Vagina (tissue), 2 donors: Measurements from ENCODE around the gene LPP. TPM values are rescaled to one million over a fixed set of nuclear protein-coding genes. Genes with fewer than 3 reads are reported as not detected.

Experiments used
- DNase-seq, 2 donors: peaks; one replicate each; pipeline ENCODE4 v3.0.0-alpha.2; 2017; ENCODE audit errors: extremely low spot score in 2 of 2
- H3K27ac ChIP-seq: fragments of 200-600 bp; sonication (generic); one replicate; pipeline ENCODE4 v1.5.1; 2019
- H3K27me3 ChIP-seq: fragments of 200-600 bp; sonication (generic); one replicate; pipeline ENCODE4 v1.5.1; 2019
- H3K36me3 ChIP-seq, 2 donors: fragments of 200-600 bp; sonication (generic); one replicate each; pipeline ENCODE4 v1.5.1; 2017 to 2019
- H3K4me1 ChIP-seq: fragments of 200-600 bp; sonication (generic); one replicate; pipeline ENCODE4 v1.5.1; 2019
- H3K4me3 ChIP-seq, 2 donors: fragments of 200-600 bp; sonication (generic); 1 replicate in 1 of 2; 2 replicates in 1 of 2; pipeline ENCODE4 v1.5.1; 2016 to 2019
- H3K9me3 ChIP-seq: fragments of 200-600 bp; sonication (generic); one replicate; pipeline ENCODE4 v1.5.1; 2019
- CTCF ChIP-seq, 3 experiments: fragments of 450-650 bp in 2 of 3; fragments of 200-600 bp in 1 of 3; sonication (generic) in 1 of 3; IDR thresholded peaks; one replicate each; pipeline ENCODE4 v1.5.1; 2017 to 2019; ENCODE audit warnings: antibody characterized with exemption in 3 of 3, mild to moderate bottlenecking in 2 of 3, moderate library complexity in 2 of 3
- POLR2A ChIP-seq, 2 donors: fragments of 450-650 bp; IDR thresholded peaks; one replicate each; pipeline ENCODE4 v1.6.1; 2017; ENCODE audit warnings: antibody characterized with exemption in 2 of 2, mild to moderate bottlenecking in 2 of 2, moderate library complexity in 2 of 2
- POLR2AphosphoS5 ChIP-seq, 2 donors: sonication (generic); formaldehyde crosslinking; IDR thresholded peaks; one replicate each; pipeline ENCODE4 v1.9.0; 2017; ENCODE audit warnings: antibody characterized with exemption in 2 of 2, mild to moderate bottlenecking in 2 of 2, low read depth in 1 of 2; ENCODE audit not compliant: insufficient read depth in 1 of 2
- intact Hi-C: fragments of 100-400 bp; cut with DNase I; formaldehyde crosslinking; loops from one replicate; pipeline ENCODE4 v1.15.1; 2023
- total RNA-seq: library from RNA; depleted of rRNA; stranded (reverse); fragments of >200 nt; gene quantifications from one replicate; pipeline ENCODE4 v1.2.3, GENCODE V29; 2016

The LPP gene
- total RNA-seq, 1 donor from 2014 or later: 248 TPM

- no peak for DNase-seq
- Histone ChIP-seq H3K4me3 (no peak overlapping the region), H3K36me3 (no peaks in the 10 kb centered on the region), H3K4me1 (peaks cover 22% of the 10 kb centered on the region), H3K27ac (no peak overlapping the region), H3K27me3 (no peaks in the 10 kb centered on the region), H3K9me3 (no peaks in the 10 kb centered on the region)
- intact Hi-C loops: no loop called here
- TF ChIP-seq POLR2A (IDR thresholded peaks at IDR 0.05) (no peak), POLR2AphosphoS5 (IDR thresholded peaks at IDR 0.05; ENCODE audit: insufficient read depth in 1 of 2, low read depth in 1 of 2) (no peak), CTCF (IDR thresholded peaks at IDR 0.05) (no peak)
Observed at GRCh38 chr3:188315553-188315952, 161.6 kb downstream of the LPP start.

GRCh38 chr3:188316021-188316722 is 162.2 kb downstream of the LPP start:
- H3K36me3 ChIP-seq: no peaks in the 10 kb centered on the region
- no peak for TF ChIP-seq CTCF (IDR thresholded peaks at IDR 0.05)
- no peak for TF ChIP-seq POLR2A (IDR thresholded peaks at IDR 0.05)
- no peak for TF ChIP-seq POLR2AphosphoS5 (IDR thresholded peaks at IDR 0.05; ENCODE audit: insufficient read depth in 1 of 2, low read depth in 1 of 2)
- DNase-seq: no peak
- H3K4me3 ChIP-seq: no peak overlapping the region
- no peaks in the 10 kb centered on the region for H3K27me3 ChIP-seq
- no peak overlapping the region for H3K27ac ChIP-seq
- H3K9me3 ChIP-seq: no peaks in the 10 kb centered on the region
- H3K4me1 ChIP-seq: peaks cover 22% of the 10 kb centered on the region
- intact Hi-C loops: no loop called here

GRCh38 chr3:188316723-188317070 is 162.7 kb downstream of the LPP start:
- no peak for TF ChIP-seq CTCF (IDR thresholded peaks at IDR 0.05)
- no peak for TF ChIP-seq POLR2AphosphoS5 (IDR thresholded peaks at IDR 0.05; ENCODE audit: insufficient read depth in 1 of 2, low read depth in 1 of 2)
- no peak for TF ChIP-seq POLR2A (IDR thresholded peaks at IDR 0.05)
- Histone ChIP-seq H3K27ac (no peak overlapping the region), H3K9me3 (no peaks in the 10 kb centered on the region), H3K4me1 (peaks cover 28% of the 10 kb centered on the region), H3K27me3 (no peaks in the 10 kb centered on the region), H3K4me3 (no peak overlapping the region), H3K36me3 (no peaks in the 10 kb centered on the region)
- intact Hi-C loops: no loop called here
- no peak for DNase-seq

- no peak for TF ChIP-seq POLR2A (IDR thresholded peaks at IDR 0.05)
- no peak for TF ChIP-seq POLR2AphosphoS5 (IDR thresholded peaks at IDR 0.05; ENCODE audit: insufficient read depth in 1 of 2, low read depth in 1 of 2)
- TF ChIP-seq CTCF (IDR thresholded peaks at IDR 0.05): no peak
- DNase-seq: no peak
- Histone ChIP-seq H3K4me1 (peaks cover 33% of the 10 kb centered on the region), H3K27ac (no peak overlapping the region), H3K9me3 (no peaks in the 10 kb centered on the region), H3K4me3 (no peak overlapping the region), H3K27me3 (no peaks in the 10 kb centered on the region), H3K36me3 (no peaks in the 10 kb centered on the region)
- intact Hi-C loops: no loop called here
Observed at GRCh38 chr3:188319569-188319968, 165.6 kb downstream of the LPP start.

GRCh38 chr3:188320757-188321156 is 166.8 kb downstream of the LPP start:
- peaks cover 33% of the 10 kb centered on the region for H3K4me1 ChIP-seq
- intact Hi-C loops: no loop called here
- H3K36me3 ChIP-seq: no peaks in the 10 kb centered on the region
- H3K9me3 ChIP-seq: no peaks in the 10 kb centered on the region
- no peak overlapping the region for H3K4me3 ChIP-seq
- no peak overlapping the region for H3K27ac ChIP-seq
- no peak for DNase-seq
- H3K27me3 ChIP-seq: no peaks in the 10 kb centered on the region
- TF ChIP-seq POLR2AphosphoS5 (IDR thresholded peaks at IDR 0.05; ENCODE audit: insufficient read depth in 1 of 2, low read depth in 1 of 2) (no peak), CTCF (IDR thresholded peaks at IDR 0.05) (no peak), POLR2A (IDR thresholded peaks at IDR 0.05) (no peak)
